ENCODE results near the gene HUNK. TPM values are rescaled to one million over a fixed set of nuclear protein-coding genes. Genes with fewer than 3 reads are reported as not detected.

The HUNK gene
- total RNA-seq, 6 experiments from 2014 or later, result 0.12 to 0.64 (median 0.32) TPM

GRCh38 chr21:31902438-31902837 is 29.6 kb downstream of the HUNK start:
- H3K36me3 ChIP-seq, result no peaks in the 10 kb centered on the region
- intact Hi-C loops (cut with DNase I), result no loop called here
- H3K4me1 ChIP-seq, result peaks cover 0 to 13% (median 0%) of the 10 kb centered on the region in 4 donors
- H3K27ac ChIP-seq, result no peak overlapping the region
- ATAC-seq (no peak), DNase-seq (no peak)
- TF ChIP-seq POLR2A (IDR thresholded peaks at IDR 0.05), result no peak
- TF ChIP-seq CTCF (IDR thresholded peaks at IDR 0.05), result no peak
- 91% methylated on average over 6 of the region's 6 CpGs for WGBS (ENCODE audit: insufficient coverage, low coverage, low lambda C conversion rate, missing lambda C conversion rate)
- no peak overlapping the region for H3K4me3 ChIP-seq
- H3K9me3 ChIP-seq, result no peaks in the 10 kb centered on the region
- no peaks in the 10 kb centered on the region for H3K27me3 ChIP-seq

- H3K4me1 ChIP-seq, result peaks cover 0 to 13% (median 0%) of the 10 kb centered on the region in 4 donors
- no peaks in the 10 kb centered on the region for H3K36me3 ChIP-seq
- TF ChIP-seq CTCF (IDR thresholded peaks at IDR 0.05), result no peak
- no peak for TF ChIP-seq POLR2A (IDR thresholded peaks at IDR 0.05)
- no peaks in the 10 kb centered on the region for H3K9me3 ChIP-seq
- intact Hi-C loops (cut with DNase I), result no loop called here
- DNase-seq (no peak), ATAC-seq (no peak)
- no peaks in the 10 kb centered on the region for H3K27me3 ChIP-seq
- no peak overlapping the region for H3K27ac ChIP-seq
- H3K4me3 ChIP-seq, result no peak overlapping the region
- 64% methylated on average over 3 of the region's 3 CpGs for WGBS (ENCODE audit: insufficient coverage, low coverage, low lambda C conversion rate, missing lambda C conversion rate)
Measured at GRCh38 chr21:31903896-31904295, 31.1 kb downstream of the HUNK start.

GRCh38 chr21:31905503-31906451 is 33.0 kb downstream of the HUNK start:
- H3K9me3 ChIP-seq, result no peaks in the 10 kb centered on the region
- no peak overlapping the region for H3K4me3 ChIP-seq
- H3K27me3 ChIP-seq, result no peaks in the 10 kb centered on the region
- peaks cover 0 to 5% (median 0%) of the 10 kb centered on the region in 4 donors for H3K4me1 ChIP-seq
- TF ChIP-seq POLR2A (IDR thresholded peaks at IDR 0.05) (no peak), CTCF (IDR thresholded peaks at IDR 0.05) (no peak)
- ATAC-seq, result no peak
- H3K36me3 ChIP-seq, result no peaks in the 10 kb centered on the region
- 75% methylated on average over 12 of the region's 13 CpGs for WGBS (ENCODE audit: insufficient coverage, low coverage, low lambda C conversion rate, missing lambda C conversion rate)
- intact Hi-C loops (cut with DNase I), result no loop called here
- DNase-seq, result no peak
- no peak overlapping the region for H3K27ac ChIP-seq

GRCh38 chr21:31908106-31909031 is 35.5 kb downstream of the HUNK start:
- no peaks in the 10 kb centered on the region for H3K36me3 ChIP-seq
- TF ChIP-seq POLR2A (IDR thresholded peaks at IDR 0.05), result no peak
- no peak for TF ChIP-seq CTCF (IDR thresholded peaks at IDR 0.05)
- DNase-seq, result no peak
- ATAC-seq, result no peak
- H3K9me3 ChIP-seq, result no peaks in the 10 kb centered on the region
- H3K4me1 ChIP-seq, result no peaks in the 10 kb centered on the region
- H3K4me3 ChIP-seq, result no peak overlapping the region
- H3K27ac ChIP-seq, result no peak overlapping the region
- intact Hi-C loops (cut with DNase I), result no loop called here
- no peaks in the 10 kb centered on the region for H3K27me3 ChIP-seq
- WGBS (ENCODE audit: insufficient coverage, low coverage, low lambda C conversion rate, missing lambda C conversion rate), result 49% methylated on average over 13 of the region's 20 CpGs

All from right lobe of liver (tissue), 6 donors.